Smooth muscle cell (in vitro differentiated cells): ENCODE results near the gene FIGNL2. TPM values are rescaled to one million over a fixed set of nuclear protein-coding genes. Genes with fewer than 3 reads are reported as not detected.
A peak's percentile ranks its signal among the peaks of the same experiment; 100 is the strongest.

Source experiments
- DNase-seq: peaks from one replicate; lab custom pipeline; 2025; ENCODE audit not compliant: unreplicated experiment; lab: John Stamatoyannopoulos, UW
- H2AFZ ChIP-seq: fragments of 200-600 bp; sonication (generic); 2 replicates; pipeline ENCODE4 v1.6.0; 2016; ENCODE audit warnings: antibody characterized with exemption, low read depth, mild to moderate bottlenecking
- H3F3A ChIP-seq: fragments of 200-600 bp; sonication (generic); 2 replicates; pipeline ENCODE4 v1.6.0; 2017; ENCODE audit warnings: antibody characterized with exemption, low read depth
- H3K27ac ChIP-seq: fragments of 200-600 bp; sonication (generic); 2 replicates; pipeline ENCODE4 v1.5.1; 2016; ENCODE audit warnings: low read depth, mild to moderate bottlenecking
- H3K27me3 ChIP-seq: fragments of 200-600 bp; sonication (generic); 2 replicates; pipeline ENCODE4 v1.6.1; 2016; ENCODE audit warnings: low read depth, mild to moderate bottlenecking
- H3K36me3 ChIP-seq: fragments of 200-600 bp; sonication (generic); 2 replicates; pipeline ENCODE4 v1.5.1; 2016; ENCODE audit warnings: low read depth
- H3K4me1 ChIP-seq: fragments of 200-600 bp; sonication (generic); 2 replicates; pipeline ENCODE4 v1.5.1; 2016; ENCODE audit warnings: low read depth
- H3K4me2 ChIP-seq: fragments of 200-600 bp; sonication (generic); 2 replicates; pipeline ENCODE4 v1.6.0; 2016; ENCODE audit warnings: mild to moderate bottlenecking
- H3K4me3 ChIP-seq: fragments of 200-600 bp; sonication (generic); 2 replicates; pipeline ENCODE4 v1.5.1; 2016; ENCODE audit warnings: mild to moderate bottlenecking
- H3K79me2 ChIP-seq: fragments of 200-600 bp; sonication (generic); 2 replicates; pipeline ENCODE4 v1.6.0; 2016; ENCODE audit warnings: low read depth, mild to moderate bottlenecking
- H3K9ac ChIP-seq: fragments of 200-600 bp; sonication (generic); 2 replicates; pipeline ENCODE4 v1.6.0; 2016; ENCODE audit warnings: low read depth
- H3K9me3 ChIP-seq: fragments of 200-600 bp; sonication (generic); replicated peaks from 2 replicates; pipeline ENCODE4 v1.5.1; 2016; ENCODE audit warnings: low read depth
- H4K20me1 ChIP-seq: fragments of 200-600 bp; sonication (generic); 2 replicates; pipeline ENCODE4 v1.6.0; 2016; ENCODE audit warnings: low read depth
- WGBS: methylation state at CpG from one replicate; pipeline ENCODE4 v1.1.7; 2016; ENCODE audit warnings: low lambda C conversion rate; 5-methylcytosine and 5-hydroxymethylcytosine counted together
- polyA plus RNA-seq: library from polyadenylated mRNA; unstranded; fragments of >200 nt; fragmentation: Nextera tagmentation; extraction: Ambion mirVana; gene quantifications from 2 replicates; pipeline ENCODE4 v1.2.1, GENCODE V29; 2016
- total RNA-seq: library from RNA; depleted of rRNA; stranded (reverse); fragments of >200 nt; gene quantifications from 2 replicates; pipeline ENCODE4 v1.2.3, GENCODE V29; 2014
- TF ChIP-seq, protein P1 (sequence below): fragments of 200-600 bp; sonication (generic); IDR thresholded peaks from 2 replicates; pipeline ENCODE4 v1.5.1; 2017; ENCODE audit warnings: borderline replicate concordance, mild to moderate bottlenecking, antibody characterized with exemption; ENCODE audit not compliant: insufficient read depth, poor library complexity, severe bottlenecking

FIGNL2 gene
- total and polyA plus RNA-seq, 2 experiments from 2014 or later = 1.1 to 2.7 TPM

DNA sequence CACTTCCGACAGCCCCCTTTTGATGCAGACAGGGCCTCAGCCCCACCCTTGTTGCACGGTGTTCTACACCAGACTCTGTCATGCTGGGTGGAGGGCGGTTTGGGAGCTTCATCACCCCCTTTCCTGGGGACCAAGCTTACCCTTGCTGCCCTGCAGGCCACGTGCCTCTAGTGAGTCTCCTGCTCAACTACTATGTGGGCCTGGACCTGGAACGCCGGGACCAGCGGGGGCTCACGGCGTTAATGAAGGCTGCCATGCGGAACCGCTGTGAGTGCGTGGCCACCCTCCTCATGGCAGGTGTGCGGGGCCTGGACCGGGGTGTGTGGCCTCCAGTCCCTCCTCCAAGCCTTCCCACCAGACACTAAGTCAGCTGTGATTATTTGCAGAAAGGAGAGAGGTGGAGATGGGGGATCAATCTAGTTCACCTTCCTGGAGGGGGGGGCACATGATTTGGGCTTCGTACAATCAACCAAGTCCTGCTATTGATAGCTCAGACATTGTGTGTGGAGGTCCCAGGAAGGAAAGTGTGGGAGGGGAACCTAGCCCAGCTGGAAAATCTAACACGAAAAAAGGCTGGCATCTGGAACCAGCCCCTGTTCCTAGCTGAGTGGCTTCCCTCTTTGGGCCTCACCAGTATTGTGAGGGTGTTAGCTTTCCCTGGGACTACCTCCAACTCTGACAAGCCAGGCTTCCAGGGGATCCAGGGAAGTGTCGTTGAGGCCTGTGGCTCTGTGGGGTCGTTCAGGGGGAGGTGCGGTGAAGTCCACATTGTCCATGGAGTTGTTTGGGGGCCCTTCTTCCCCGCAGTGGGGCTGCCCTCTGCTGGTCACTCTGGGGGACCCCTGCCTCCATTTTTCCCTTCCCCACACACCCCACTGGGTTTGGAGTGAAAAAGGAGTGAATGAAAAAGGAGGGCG lies 41.0 kb upstream of the FIGNL2 start:
- H3K79me2 ChIP-seq = no peaks in the 10 kb centered on the region
- no peaks in the 10 kb centered on the region for H4K20me1 ChIP-seq
- H3K9ac ChIP-seq = no peak overlapping the region
- DNase-seq = no peak
- no peaks in the 10 kb centered on the region for H3K9me3 ChIP-seq
- TF ChIP-seq, protein P1, sequence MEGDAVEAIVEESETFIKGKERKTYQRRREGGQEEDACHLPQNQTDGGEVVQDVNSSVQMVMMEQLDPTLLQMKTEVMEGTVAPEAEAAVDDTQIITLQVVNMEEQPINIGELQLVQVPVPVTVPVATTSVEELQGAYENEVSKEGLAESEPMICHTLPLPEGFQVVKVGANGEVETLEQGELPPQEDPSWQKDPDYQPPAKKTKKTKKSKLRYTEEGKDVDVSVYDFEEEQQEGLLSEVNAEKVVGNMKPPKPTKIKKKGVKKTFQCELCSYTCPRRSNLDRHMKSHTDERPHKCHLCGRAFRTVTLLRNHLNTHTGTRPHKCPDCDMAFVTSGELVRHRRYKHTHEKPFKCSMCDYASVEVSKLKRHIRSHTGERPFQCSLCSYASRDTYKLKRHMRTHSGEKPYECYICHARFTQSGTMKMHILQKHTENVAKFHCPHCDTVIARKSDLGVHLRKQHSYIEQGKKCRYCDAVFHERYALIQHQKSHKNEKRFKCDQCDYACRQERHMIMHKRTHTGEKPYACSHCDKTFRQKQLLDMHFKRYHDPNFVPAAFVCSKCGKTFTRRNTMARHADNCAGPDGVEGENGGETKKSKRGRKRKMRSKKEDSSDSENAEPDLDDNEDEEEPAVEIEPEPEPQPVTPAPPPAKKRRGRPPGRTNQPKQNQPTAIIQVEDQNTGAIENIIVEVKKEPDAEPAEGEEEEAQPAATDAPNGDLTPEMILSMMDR = peak; percentile 18
- no peak overlapping the region for H3K27ac ChIP-seq
- 87% methylated on average over 21 of the region's 21 CpGs for WGBS
- no peaks in the 10 kb centered on the region for H3K27me3 ChIP-seq
- no peak overlapping the region for H3K4me2 ChIP-seq
- H2AFZ ChIP-seq = no peak overlapping the region
- no peaks in the 10 kb centered on the region for H3K4me1 ChIP-seq
- no peak overlapping the region for H3K4me3 ChIP-seq
- no peaks in the 10 kb centered on the region for H3K36me3 ChIP-seq
- H3F3A ChIP-seq = peaks cover 7% of the 10 kb centered on the region

DNA sequence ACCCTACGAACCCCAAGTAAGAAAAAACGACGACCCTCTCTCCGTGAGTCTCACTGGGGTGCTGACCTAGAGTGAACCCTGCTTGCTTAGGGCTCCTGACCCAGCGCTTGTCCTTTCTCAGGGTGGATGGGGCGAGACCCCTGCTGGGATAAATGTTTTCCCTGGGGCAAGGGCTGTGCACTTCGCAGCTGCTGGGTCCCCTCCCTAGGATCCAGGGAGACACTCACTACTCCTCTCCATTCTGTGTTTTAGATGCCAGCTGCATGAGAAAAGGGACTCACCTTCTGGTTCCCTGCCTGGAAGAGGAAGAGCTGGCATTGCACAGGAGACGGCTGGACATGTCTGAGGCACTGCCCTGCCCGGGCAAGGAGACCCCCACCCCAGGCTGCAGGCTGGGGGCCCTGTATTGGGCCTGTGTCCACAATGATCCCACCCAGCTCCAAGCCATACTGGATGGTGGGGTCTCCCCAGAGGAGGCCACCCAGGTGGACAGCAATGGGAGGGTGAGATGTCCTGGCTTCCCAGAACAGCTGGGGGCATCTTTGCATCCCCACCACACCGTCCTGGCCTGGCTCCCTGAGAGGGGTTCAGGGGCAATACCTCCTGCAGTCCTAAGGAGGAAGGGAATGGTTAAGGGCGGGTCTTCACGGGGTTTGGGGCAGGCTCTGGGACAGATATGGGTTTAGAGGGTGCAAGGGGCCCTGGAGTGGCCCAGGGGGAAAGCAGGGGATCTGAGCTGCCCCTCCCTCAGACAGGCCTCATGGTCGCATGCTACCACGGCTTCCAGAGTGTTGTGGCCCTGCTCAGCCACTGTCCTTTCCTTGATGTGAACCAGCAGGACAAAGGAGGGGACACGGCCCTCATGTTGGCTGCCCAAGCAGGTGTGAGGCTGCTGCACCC lies 40.0 kb upstream of the FIGNL2 start:
- Histone ChIP-seq H3K4me1 (no peaks in the 10 kb centered on the region), H3K4me3 (peak overlapping the region; percentile 38), H3F3A (peaks cover 7% of the 10 kb centered on the region), H3K4me2 (peak overlapping the region; percentile 83), H3K27ac (no peak overlapping the region), H3K79me2 (no peaks in the 10 kb centered on the region), H3K27me3 (no peaks in the 10 kb centered on the region), H3K9ac (no peak overlapping the region), H2AFZ (peak overlapping the region; percentile 64), H3K36me3 (no peaks in the 10 kb centered on the region), H4K20me1 (no peaks in the 10 kb centered on the region), H3K9me3 (no peaks in the 10 kb centered on the region)
- DNase-seq = no peak
- 65% methylated on average over 15 of the region's 15 CpGs for WGBS
- TF ChIP-seq, protein P1 = no peak

DNA sequence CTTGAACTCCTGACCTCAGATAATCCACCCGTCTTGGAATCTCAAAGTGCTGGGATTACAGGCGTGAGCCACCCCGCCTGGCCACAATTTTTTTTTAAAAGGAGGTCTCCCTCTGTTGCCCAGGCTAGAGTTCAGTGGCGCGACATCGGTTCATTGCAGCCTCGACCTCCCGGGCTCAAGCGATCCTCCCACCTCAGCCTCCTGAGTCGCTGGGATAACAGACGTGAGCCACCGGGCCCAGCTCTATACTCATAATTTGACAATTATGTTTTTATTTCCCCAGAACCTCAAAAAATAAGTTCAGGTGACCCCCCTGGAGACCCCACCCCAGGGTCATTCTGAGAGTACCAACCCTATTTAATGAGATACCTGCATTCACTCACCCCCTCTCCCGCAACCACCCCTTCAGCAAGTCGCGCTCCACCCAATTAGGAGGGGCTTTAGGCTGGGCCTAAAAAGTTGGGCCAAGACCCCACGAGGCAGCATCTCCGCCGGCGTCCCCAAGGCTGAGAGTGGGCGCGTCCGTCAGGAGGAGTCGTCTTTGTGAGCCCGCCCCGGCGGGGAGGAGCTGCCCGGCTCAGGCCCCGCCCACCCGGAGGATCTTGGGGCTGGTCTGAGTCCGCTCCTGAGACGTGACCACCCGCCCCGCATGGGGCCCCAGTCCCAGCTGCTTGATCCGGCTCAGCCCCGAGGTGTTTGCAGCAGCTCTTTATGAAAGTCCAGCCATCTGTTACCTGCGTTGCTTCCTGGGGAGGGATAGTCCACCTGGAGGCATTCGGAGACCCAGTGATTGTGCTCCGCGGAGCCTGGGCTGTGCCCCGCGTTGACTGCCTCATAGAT lies 39.2 kb upstream of the FIGNL2 start, which contains the start of gene ANKRD33:
TSS of gene ANKRD33 (plus strand) at position 628 of the 840 bp plus-strand sequence. CDS start at position 712, 84 bp downstream.
- Histone ChIP-seq H4K20me1 (no peaks in the 10 kb centered on the region), H3K27ac (no peak within 1 kb of the TSS), H3K79me2 (no peaks in the 10 kb centered on the region), H3K4me1 (no peaks in the 10 kb centered on the region), H3K36me3 (no peaks in the 10 kb centered on the region), H3K9me3 (no peaks in the 10 kb centered on the region), H3K4me2 (peak within 1 kb of the TSS; percentile 83), H3F3A (peaks cover 7% of the 10 kb centered on the region), H3K9ac (no peak within 1 kb of the TSS), H3K4me3 (peak within 1 kb of the TSS; percentile 38), H3K27me3 (no peaks in the 10 kb centered on the region), H2AFZ (peak within 1 kb of the TSS; percentile 64)
- 38% methylated on average over 40 of the region's 41 CpGs for WGBS
- TF ChIP-seq, protein P1 = no peak
- DNase-seq = peak; percentile 31
